ENCODE data around the gene PGAP1. TPM values are rescaled to one million over a fixed set of nuclear protein-coding genes. Genes with fewer than 3 reads are reported as not detected.
A peak's percentile ranks its signal among the peaks of the same experiment; 100 is the strongest.

The PGAP1 gene
- total RNA-seq, 2 experiments from 2014 or later: 40.8 to 44.9 TPM

DNA sequence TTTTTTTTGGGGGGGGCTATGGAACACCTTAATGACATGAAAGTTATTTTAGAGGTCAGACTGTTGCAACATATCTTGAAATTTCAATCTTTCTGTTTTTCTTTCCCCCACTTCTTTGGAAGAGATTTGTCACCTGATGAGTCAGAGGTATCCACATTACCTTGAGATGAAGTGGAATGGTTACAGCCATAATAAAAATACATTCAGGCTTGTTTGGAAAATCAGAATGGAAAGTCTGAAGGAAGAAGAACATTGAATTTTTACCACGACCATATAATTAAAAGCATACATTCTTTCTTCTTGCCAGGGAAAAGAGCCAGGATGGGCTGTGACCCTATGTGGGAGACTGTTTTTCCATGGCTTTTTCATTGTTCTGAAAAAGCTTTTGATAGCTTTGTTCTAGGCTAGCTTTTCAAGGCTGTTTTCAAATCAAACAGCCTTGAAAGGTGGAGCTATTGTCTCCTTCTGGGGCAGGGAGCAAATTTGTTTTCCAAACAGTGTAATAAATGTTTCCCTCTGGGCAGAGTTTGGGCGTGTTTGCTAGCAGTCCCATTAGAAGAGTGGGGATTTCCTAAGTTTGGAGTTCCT, 124.7 kb downstream of the PGAP1 start:
- POLR2A ChIA-PET: no interaction called here
- ATAC-seq (ENCODE audit: low read depth) (no peak), DNase-seq (no peak)
- H3K4me1 Mint-ChIP-seq: peaks cover 10% of the 10 kb centered on the region
- no peak overlapping the region for H3K27ac Mint-ChIP-seq
- H3K27me3 Mint-ChIP-seq: peaks cover 15% of the 10 kb centered on the region
- H3K9me3 Mint-ChIP-seq: peaks cover 1% of the 10 kb centered on the region
- peaks cover 3% of the 10 kb centered on the region for H3K36me3 Mint-ChIP-seq
- H3K4me3 Mint-ChIP-seq: no peak overlapping the region

GRCh38 chr2:196798980-196799379, 127.5 kb downstream of the PGAP1 start:
- H3K27me3 Mint-ChIP-seq: no peaks in the 10 kb centered on the region
- H3K36me3 Mint-ChIP-seq: peaks cover 7% of the 10 kb centered on the region
- POLR2A ChIA-PET: interaction anchor here (0.7 to 1.7 kb wide), 9 partner anchors 11 to 876 kb away, joined by 3 to 7 read pairs (median 5); partner anchors contain the start of genes MOB4, PGAP1, RFTN2 and SF3B1
- peak overlapping the region; percentile 91 for H3K4me3 Mint-ChIP-seq
- H3K9me3 Mint-ChIP-seq: peaks cover 1% of the 10 kb centered on the region
- H3K27ac Mint-ChIP-seq: peak overlapping the region; percentile 90
- no peak for ATAC-seq (ENCODE audit: low read depth)
- H3K4me1 Mint-ChIP-seq: peaks cover 14% of the 10 kb centered on the region
- no peak for DNase-seq

DNA sequence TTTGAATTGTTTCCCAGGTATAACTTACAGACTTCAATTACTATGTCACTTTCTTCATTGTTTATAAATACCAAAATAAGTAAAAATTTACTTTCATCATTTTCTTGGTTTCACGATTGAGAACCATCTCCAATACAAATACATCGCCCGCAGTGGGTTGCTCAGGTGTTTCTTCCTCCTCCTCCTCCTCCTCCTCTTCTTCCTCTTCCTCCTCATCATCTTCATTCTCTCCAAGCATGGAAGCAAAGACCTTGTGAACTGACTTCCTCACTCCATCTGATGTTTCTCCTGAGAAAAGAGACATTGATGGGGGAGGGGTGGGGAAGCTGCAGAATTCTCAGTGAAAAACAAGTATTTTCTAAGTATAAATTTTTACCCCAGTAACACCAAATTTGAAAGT, 133.6 kb downstream of the PGAP1 start:
- H3K27ac Mint-ChIP-seq: no peak overlapping the region
- no peaks in the 10 kb centered on the region for H3K9me3 Mint-ChIP-seq
- no peak for DNase-seq
- H3K4me3 Mint-ChIP-seq: no peak overlapping the region
- H3K27me3 Mint-ChIP-seq: no peaks in the 10 kb centered on the region
- H3K4me1 Mint-ChIP-seq: peaks cover 10% of the 10 kb centered on the region
- H3K36me3 Mint-ChIP-seq: peaks cover 29% of the 10 kb centered on the region
- no peak for ATAC-seq (ENCODE audit: low read depth)
- POLR2A ChIA-PET: no interaction called here

DNA sequence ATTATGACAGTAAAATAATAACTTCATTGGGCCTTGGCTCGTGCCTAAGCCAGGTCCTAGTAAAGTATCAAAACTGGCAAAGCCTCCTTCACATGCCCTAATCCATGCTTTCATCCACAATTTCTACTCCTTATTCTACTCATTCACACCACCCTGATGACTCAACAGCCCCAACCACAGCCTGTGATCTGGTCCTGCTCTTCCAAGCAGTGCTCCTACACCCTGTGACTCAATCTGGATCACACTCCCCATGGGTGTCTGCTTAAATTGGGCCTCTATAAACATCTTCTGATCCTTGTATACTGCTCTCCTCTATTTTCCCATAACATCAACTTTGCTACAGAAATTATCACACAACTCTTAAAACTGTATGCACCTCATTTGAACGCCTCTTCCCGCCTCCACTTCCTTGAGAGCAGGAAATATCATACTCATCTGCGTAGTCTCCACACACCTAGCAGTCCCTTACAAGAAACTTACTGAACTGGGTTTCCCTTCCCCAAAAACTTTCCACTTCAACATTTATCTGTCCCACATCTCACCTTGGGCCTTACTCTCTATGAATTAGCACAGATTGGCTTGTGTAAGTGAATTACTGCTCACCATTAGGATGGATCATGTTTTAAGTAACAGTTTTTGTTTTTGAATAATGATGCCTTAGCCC, 142.9 kb downstream of the PGAP1 start:
- no peak for DNase-seq
- POLR2A ChIA-PET: no interaction called here
- H3K4me1 Mint-ChIP-seq: peaks cover 7% of the 10 kb centered on the region

More for the DNA sequence above, 142.9 kb downstream of the PGAP1 start:
- ATAC-seq (ENCODE audit: low read depth): peak; percentile 30
- Mint-ChIP-seq H3K27ac (peak overlapping the region; percentile 0), H3K9me3 (no peaks in the 10 kb centered on the region), H3K4me3 (no peak overlapping the region), H3K36me3 (peaks cover 34% of the 10 kb centered on the region), H3K27me3 (no peaks in the 10 kb centered on the region)

Other genes starting within 250 kb of the PGAP1 start
- 10 to 100 TPM; 46.1 to 51.2 TPM for gene GTF3C3, start 127.0 kb downstream of the PGAP1 start, total RNA-seq
- gene C2orf66, start 117.4 kb downstream of the PGAP1 start, total RNA-seq: under 1 TPM in 1 of 2 experiments, not detected in 1; 0.17 TPM